K562 (cell line): ENCODE results near the gene KCTD19. TPM values are rescaled to one million over a fixed set of nuclear protein-coding genes. Genes with fewer than 3 reads are reported as not detected.
A peak's percentile ranks its signal among the peaks of the same experiment; 100 is the strongest.

ENCODE experiments used
- CREB3 ChIP-seq: fragments of 450-650 bp; conservative IDR thresholded peaks from 2 replicates; pipeline ENCODE4 v1.6.1; 2016; ENCODE audit warnings: missing genetic modification characterization, low read depth, mild to moderate bottlenecking, missing compliant biosample characterization, moderate library complexity
- DDX20 ChIP-seq: fragments of 450-650 bp; IDR thresholded peaks from 2 replicates; pipeline ENCODE4 v1.6.1; 2016; ENCODE audit warnings: missing genetic modification characterization, low read depth, mild to moderate bottlenecking, missing compliant biosample characterization, moderate library complexity
- E2F4 ChIP-seq: sonication (generic); formaldehyde crosslinking; IDR thresholded peaks from 2 replicates; pipeline ENCODE4 v1.8.0; 2022; ENCODE audit warnings: mild to moderate bottlenecking, low read depth, missing genetic modification reagents
- HDAC1 ChIP-seq, 2 experiments: fragments of 450-650 bp; IDR thresholded peaks; 2 replicates each; pipeline ENCODE4 v1.6.1; 2016 to 2017; ENCODE audit warnings: inconsistent platforms in 1 of 2, mild to moderate bottlenecking in 1 of 2, moderate library complexity in 1 of 2
- MNT ChIP-seq, 2 experiments: fragments of 450-650 bp; conservative IDR thresholded peaks; 2 replicates each; pipeline ENCODE4 v1.6.1; 2017; ENCODE audit warnings: mild to moderate bottlenecking in 2 of 2, moderate library complexity in 2 of 2
- NCOA4 ChIP-seq: fragments of 450-650 bp; IDR thresholded peaks from 2 replicates; pipeline ENCODE4 v1.6.1; 2018; ENCODE audit warnings: mild to moderate bottlenecking; ENCODE audit not compliant: partially characterized antibody
- NFE2 ChIP-seq: IDR thresholded peaks from 2 replicates; pipeline ENCODE4 v1.6.1; 2014; ENCODE audit warnings: antibody characterized with exemption, low read depth
- PRDM10 ChIP-seq: fragments of 450-650 bp; IDR thresholded peaks from 2 replicates; pipeline ENCODE4 v1.6.1; 2018; ENCODE audit not compliant: partially characterized antibody
- PRMT5 ChIP-seq: sonication (generic); formaldehyde crosslinking; IDR thresholded peaks from 2 replicates; pipeline ENCODE4 v1.5.0; 2020; ENCODE audit warnings: missing genetic modification reagents
- TAF1 ChIP-seq: IDR thresholded peaks from 2 replicates; pipeline ENCODE4 v1.6.1; 2011; ENCODE audit warnings: mild to moderate bottlenecking, low read length, moderate library complexity; ENCODE audit not compliant: insufficient read depth, control insufficient read depth, severe bottlenecking; ENCODE audit errors: extremely low read depth
- THRA ChIP-seq: fragments of 450-650 bp; IDR thresholded peaks from 2 replicates; pipeline ENCODE4 v1.6.1; 2017; ENCODE audit warnings: mild to moderate bottlenecking, moderate library complexity
- THRB ChIP-seq: fragments of 450-650 bp; formaldehyde crosslinking; conservative IDR thresholded peaks from 2 replicates; pipeline ENCODE4 v1.4.0; 2022; ENCODE audit warnings: mild to moderate bottlenecking, missing genetic modification characterization
- USF2 ChIP-seq: sonication (generic); formaldehyde crosslinking; IDR thresholded peaks from 2 replicates; pipeline ENCODE4 v1.5.0; 2020; ENCODE audit warnings: missing genetic modification reagents
- ZKSCAN1 ChIP-seq: fragments of 150-350 bp; IDR thresholded peaks from 2 replicates; pipeline ENCODE4 v1.6.1; 2016; ENCODE audit warnings: low read depth, low read length
- ZNF253 ChIP-seq: fragments of 250-450 bp; sonication (Bioruptor Pico); conservative IDR thresholded peaks from 2 replicates; pipeline ENCODE4 v1.6.1; 2021; ENCODE audit warnings: mild to moderate bottlenecking
- polyA plus RNA-seq, 8 experiments: library from polyadenylated mRNA; depleted of rRNA in 4 of 8; stranded (reverse) in 5 of 8; unstranded in 3 of 8; fragments of >200 nt; fragmentation: Nextera tagmentation in 2 of 8; fragmentation: Illumina TruSeq in 1 of 8; extraction: Ambion mirVana in 2 of 8; extraction: Trizol in 1 of 8; gene quantifications; 2 replicates each; pipeline versions ENCODE4 v1.2.1 to v1.2.3, GENCODE V29; 2011 to 2014; ENCODE audit warnings: inconsistent platforms in 1 of 8, missing spikeins in 1 of 8
- total RNA-seq, 7 experiments: library from RNA; depleted of rRNA in 6 of 7; stranded (reverse); fragments of >200 nt in 6 of 7; fragmentation: Illumina TruSeq in 2 of 7; extraction: Trizol in 2 of 7; gene quantifications; 2 replicates each; pipeline versions ENCODE4 v1.2.1 to v1.2.3, GENCODE V29; 2011 to 2021; ENCODE audit warnings: low replicate concordance in 1 of 7

Gene KCTD19
- total and polyA plus RNA-seq, 9 of the 15 experiments (the other 6 are each of a cell fraction or from before 2014, with no cell fraction given) = 0.03 to 0.91 (median 0.22) TPM; not detected in 2

- no peak for TF ChIP-seq NFE2
- no peak for TF ChIP-seq ZNF253
- no peak for TF ChIP-seq PRDM10
- TF ChIP-seq USF2 (CRISPR knock-in tag) = peak; percentile 22; the same call in 1 of the 2 replicates
- no peak for TF ChIP-seq TAF1
- no peak for TF ChIP-seq PRMT5 (CRISPR knock-in tag)
- TF ChIP-seq ZKSCAN1 = no peak
- TF ChIP-seq THRB (CRISPR knock-in tag) = no peak
- no peak for TF ChIP-seq DDX20 (tag)
- peak; percentile 33 to 64; a peak in 2 of 4 replicates for TF ChIP-seq MNT (conservative IDR thresholded peaks at IDR 0.05)
- no peak for TF ChIP-seq E2F4 (CRISPR knock-in tag)
- no peak for TF ChIP-seq THRA
- TF ChIP-seq CREB3 (tag) = no peak
- TF ChIP-seq HDAC1 (IDR thresholded peaks at IDR 0.05) = no peak
- TF ChIP-seq NCOA4 = no peak
These were observed 78.0 kb downstream of the KCTD19 start, which contains the start of gene SLC9A5 (continued) for GRCh38 chr16:67248401-67249177.
